ACHN (cell line): ENCODE data around the gene ZSWIM3.
A peak's percentile ranks its signal among the peaks of the same experiment; 100 is the strongest.

ENCODE experiments used
- DNase-seq: peaks from one replicate; pipeline ENCODE4 v3.0.0-alpha.2; 2015
- in situ Hi-C: cut with HindIII; loops from 2 replicates; pipeline ENCODE4 v1.10.0; 2017; ENCODE audit warnings: low sequenced_read_pairs, low pct_ligation_motif_present, low pct_unique_long_range_greater_than_20kb

ZSWIM3 gene

DNA sequence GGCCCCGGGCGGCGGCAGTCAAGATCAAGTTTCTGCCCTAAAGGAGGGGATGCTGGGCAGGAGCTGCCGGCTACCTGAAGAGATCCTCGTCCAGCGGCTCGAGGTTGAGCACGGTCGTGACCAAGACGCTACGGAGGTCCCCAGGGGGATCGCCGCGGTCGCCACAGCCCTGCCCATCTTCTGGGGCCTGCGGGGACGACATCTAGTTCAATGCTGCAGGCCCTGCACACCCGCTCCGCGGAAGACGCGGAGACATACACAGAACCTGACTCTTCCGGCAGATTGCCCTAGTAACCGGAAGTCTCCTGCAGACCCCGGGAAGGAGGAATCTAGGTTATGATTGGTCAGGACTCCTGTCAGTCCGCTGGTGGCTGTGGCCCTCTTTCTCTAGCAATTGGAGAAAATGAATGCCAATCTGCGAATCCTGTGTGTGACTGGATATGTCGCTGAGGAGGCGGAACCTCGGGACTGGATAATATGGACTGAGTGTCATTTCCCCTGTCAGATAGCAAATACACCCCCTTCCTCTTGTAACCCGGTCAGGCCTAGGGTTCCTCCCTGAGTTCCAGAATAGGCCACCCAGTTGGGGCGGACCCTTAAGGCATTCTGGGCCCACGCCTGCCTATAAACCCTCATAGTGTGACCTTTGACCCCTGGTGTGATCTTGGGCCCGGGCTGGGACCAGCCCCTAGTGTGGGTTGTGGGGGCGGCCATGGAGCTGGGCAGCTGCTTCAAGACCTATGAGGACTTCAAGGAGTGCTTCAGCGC is at the start of gene ZSWIM3, which contains the start of gene ACOT8:
TSS of gene ZSWIM3 (plus strand) at position 501 of the 768 bp plus-strand sequence. CDS start at position 713, 212 bp downstream.
TSS of gene ACOT8 (minus strand) at position 279 of the 768 bp plus-strand sequence. CDS start at position 202, 77 bp downstream.
- peak; percentile 100 for DNase-seq
- in situ Hi-C loops: no loop called here

DNA sequence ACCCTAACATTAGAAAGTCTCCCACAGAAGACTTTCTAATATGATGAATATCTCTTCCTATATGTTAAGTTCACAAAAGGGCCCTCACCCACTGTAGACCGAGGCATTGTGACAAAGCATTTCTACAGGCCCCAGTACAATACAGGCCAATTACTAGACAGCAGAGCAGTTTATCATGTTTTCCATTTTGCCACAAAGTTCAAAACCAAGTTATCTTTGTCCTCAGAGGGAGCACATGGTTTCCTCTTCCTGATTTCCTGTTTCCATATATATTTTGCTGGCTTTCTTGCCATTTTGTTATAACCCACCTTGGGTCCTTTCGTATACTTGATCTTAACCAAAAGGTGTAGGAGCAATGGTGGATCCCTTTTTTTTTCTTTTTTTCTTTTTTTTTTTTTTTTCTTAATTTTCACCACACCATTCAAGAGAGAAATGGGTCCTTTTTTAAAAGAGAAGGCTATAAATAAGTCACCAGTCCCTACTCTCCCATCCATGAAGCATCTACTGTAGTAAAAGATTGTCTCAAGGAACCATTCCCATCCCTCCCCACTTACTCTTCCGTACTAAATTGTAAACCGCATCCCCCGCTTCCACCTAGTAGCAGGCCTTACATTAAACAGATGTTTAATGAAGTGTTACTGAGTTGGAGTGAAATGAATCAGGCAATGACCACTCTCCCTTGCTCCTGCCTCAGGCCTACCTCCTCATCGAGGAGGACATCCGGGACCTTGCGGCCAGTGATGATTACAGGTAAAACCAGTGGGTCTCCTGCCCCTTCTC is 47.0 kb upstream of the ZSWIM3 start:
- in situ Hi-C loops: no loop called here
- no peak for DNase-seq

DNA sequence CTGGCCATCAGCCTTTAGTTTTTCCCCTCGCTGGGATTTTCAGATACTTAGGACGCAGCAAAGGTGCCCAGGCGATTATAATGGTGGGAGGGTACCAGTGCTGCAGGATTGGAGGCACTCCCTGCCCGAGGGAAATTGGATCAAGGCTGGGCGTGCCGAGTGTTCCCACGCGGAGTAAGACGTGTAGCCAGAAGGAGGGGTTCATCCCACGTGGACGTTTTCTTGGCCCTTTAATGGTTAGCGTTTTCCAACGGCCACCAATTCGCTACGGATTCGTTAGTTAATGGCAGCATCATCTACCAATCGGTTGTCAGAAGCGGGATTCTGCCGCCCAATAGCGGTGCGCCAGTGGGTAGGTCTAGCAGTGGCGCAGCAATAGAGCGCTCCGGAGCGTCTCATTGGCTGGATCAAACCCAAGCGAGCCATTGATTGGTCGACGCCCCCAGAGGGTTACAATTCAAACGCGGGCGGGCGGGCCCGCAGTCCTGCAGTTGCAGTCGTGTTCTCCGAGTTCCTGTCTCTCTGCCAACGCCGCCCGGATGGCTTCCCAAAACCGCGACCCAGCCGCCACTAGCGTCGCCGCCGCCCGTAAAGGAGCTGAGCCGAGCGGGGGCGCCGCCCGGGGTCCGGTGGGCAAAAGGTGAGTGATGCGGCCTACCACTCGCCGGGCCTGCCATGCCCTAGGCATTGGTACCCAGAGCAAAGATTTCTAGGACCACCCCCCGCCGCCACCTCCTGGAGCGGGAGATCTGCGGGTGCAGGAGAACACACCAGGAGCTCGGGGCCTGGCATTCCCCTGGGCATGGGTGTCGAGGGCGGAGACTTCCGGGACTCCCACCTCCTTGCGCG is 45.0 kb upstream of the ZSWIM3 start, which contains the start of gene UBE2C:
TSS of gene UBE2C (plus strand) at position 488 of the 849 bp plus-strand sequence. CDS start at position 540, 52 bp downstream.
- in situ Hi-C loops: no loop called here
- DNase-seq: peak; percentile 99

GRCh38 chr20:45813006-45813340 is 44.4 kb upstream of the ZSWIM3 start:
- in situ Hi-C loops: no loop called here
- no peak for DNase-seq

GRCh38 chr20:45813489-45813888 is 43.9 kb upstream of the ZSWIM3 start:
- in situ Hi-C loops: no loop called here
- DNase-seq: no peak

DNA sequence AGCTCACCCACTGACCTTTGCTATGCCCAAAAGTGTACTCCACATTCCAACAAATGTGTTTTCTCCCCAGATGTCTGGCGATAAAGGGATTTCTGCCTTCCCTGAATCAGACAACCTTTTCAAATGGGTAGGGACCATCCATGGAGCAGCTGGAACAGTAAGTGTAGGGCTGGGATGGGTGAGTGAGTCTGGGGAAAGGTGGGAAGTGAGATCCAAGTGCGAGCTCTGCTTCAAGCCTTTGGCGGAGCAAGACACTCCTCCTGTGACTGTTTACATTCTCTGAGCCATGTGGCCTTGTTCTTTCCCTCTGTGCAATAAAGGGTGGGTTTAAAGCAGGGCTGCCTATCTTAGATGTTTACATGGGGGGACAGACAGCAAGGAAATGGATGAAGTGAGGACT is 43.1 kb upstream of the ZSWIM3 start:
- in situ Hi-C loops: no loop called here
- no peak for DNase-seq

DNA sequence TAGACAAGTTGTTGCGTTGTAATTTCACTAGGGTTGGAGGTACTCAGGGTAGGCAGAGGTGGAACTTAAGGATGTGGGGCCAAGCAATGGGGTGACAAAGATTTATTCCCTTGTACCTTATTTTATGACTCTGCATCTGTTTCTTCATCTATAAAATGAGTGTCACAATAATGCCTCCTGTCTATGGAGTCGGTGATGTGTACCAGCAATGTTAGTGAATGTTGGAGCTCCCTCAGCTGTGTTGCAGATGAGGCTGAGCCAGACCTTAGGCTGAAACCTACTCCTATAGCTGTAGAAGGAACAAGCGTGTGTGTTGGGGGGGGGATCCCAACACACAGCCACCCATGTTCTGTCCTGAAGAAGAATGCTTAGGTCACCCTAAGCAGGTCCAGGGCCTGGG is 40.5 kb upstream of the ZSWIM3 start:
- in situ Hi-C loops: no loop called here

DNA sequence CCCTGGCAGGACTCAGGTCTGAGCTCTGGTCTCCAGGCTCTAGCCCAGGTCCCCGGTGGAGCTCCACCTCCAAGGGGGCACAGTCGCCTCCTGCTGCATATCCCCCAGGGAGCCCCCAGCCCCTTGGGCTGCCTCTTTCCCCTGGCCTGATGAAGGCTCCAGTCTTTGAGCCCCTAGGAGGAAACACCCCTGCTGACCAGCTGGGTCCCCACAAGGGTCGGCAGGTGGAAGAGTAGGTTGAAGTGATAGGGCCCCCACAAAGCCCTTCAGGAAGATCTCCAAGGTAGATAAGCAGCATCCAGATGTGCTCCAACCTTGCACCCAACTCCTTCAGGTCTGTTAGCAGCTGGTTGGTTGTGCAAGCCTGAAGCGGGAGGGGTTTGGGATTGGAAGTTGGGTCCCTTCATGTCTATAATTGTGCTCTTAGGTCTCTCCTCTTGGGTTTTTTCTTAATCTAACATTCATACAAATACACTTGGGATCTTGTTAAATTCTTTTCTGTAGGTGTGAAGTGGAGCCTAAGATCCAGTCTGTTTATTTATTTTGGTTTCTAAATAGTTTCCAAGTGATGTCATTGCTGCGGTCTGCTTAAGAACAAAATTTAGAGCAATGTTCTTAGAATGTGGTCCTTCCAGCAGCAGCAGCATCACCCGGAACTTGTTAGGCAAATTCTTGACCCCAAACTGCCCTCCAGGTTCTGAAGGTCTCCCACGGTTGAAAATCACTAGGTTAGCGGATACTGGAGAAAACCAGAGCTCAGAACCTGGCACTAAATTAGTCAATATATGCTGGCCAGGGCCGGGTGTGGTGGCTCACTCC is 39.8 kb upstream of the ZSWIM3 start:
- DNase-seq: peak; percentile 19
- in situ Hi-C loops: no loop called here

More for the DNA sequence above, 40.5 kb upstream of the ZSWIM3 start:
- DNase-seq: no peak

- in situ Hi-C loops: no loop called here
- no peak for DNase-seq
These were observed 39.2 kb upstream of the ZSWIM3 start for GRCh38 chr20:45818239-45818638.

GRCh38 chr20:45819466-45819865 is 37.9 kb upstream of the ZSWIM3 start:
- in situ Hi-C loops: no loop called here
- no peak for DNase-seq

GRCh38 chr20:45821947-45822346 is 35.5 kb upstream of the ZSWIM3 start:
- in situ Hi-C loops: no loop called here
- DNase-seq: no peak

- in situ Hi-C loops: no loop called here
- no peak for DNase-seq
These were observed 34.6 kb upstream of the ZSWIM3 start for GRCh38 chr20:45822857-45823256.

GRCh38 chr20:45823949-45824835 is 33.2 kb upstream of the ZSWIM3 start:
- DNase-seq: peak; percentile 24

GRCh38 chr20:45826381-45827019 is 30.9 kb upstream of the ZSWIM3 start:
- no peak for DNase-seq
- in situ Hi-C loops: no loop called here

More at GRCh38 chr20:45823949-45824835, 33.2 kb upstream of the ZSWIM3 start:
- in situ Hi-C loops: no loop called here

GRCh38 chr20:45827030-45827652 is 30.3 kb upstream of the ZSWIM3 start, which contains the start of gene TNNC2:
TNNC2 (minus strand) TSS chr20:45827312; CDS start chr20:45827248, 64 bp downstream.
- in situ Hi-C loops: no loop called here
- no peak for DNase-seq

GRCh38 chr20:45827712-45828111 is 29.7 kb upstream of the ZSWIM3 start:
- no peak for DNase-seq
- in situ Hi-C loops: no loop called here
